Smooth muscle cell (in vitro differentiated cells): ENCODE results near the gene CAP1. TPM values are rescaled to one million over a fixed set of nuclear protein-coding genes. Genes with fewer than 3 reads are reported as not detected.

Experiments used
- DNase-seq: peaks from one replicate; lab custom pipeline; 2025; ENCODE audit not compliant: unreplicated experiment; lab: John Stamatoyannopoulos, UW
- H2AFZ ChIP-seq: fragments of 200-600 bp; sonication (generic); 2 replicates; pipeline ENCODE4 v1.6.0; 2016; ENCODE audit warnings: antibody characterized with exemption, low read depth, mild to moderate bottlenecking
- H3F3A ChIP-seq: fragments of 200-600 bp; sonication (generic); 2 replicates; pipeline ENCODE4 v1.6.0; 2017; ENCODE audit warnings: antibody characterized with exemption, low read depth
- H3K27ac ChIP-seq: fragments of 200-600 bp; sonication (generic); 2 replicates; pipeline ENCODE4 v1.5.1; 2016; ENCODE audit warnings: low read depth, mild to moderate bottlenecking
- H3K27me3 ChIP-seq: fragments of 200-600 bp; sonication (generic); 2 replicates; pipeline ENCODE4 v1.6.1; 2016; ENCODE audit warnings: low read depth, mild to moderate bottlenecking
- H3K36me3 ChIP-seq: fragments of 200-600 bp; sonication (generic); 2 replicates; pipeline ENCODE4 v1.5.1; 2016; ENCODE audit warnings: low read depth
- H3K4me1 ChIP-seq: fragments of 200-600 bp; sonication (generic); 2 replicates; pipeline ENCODE4 v1.5.1; 2016; ENCODE audit warnings: low read depth
- H3K4me2 ChIP-seq: fragments of 200-600 bp; sonication (generic); 2 replicates; pipeline ENCODE4 v1.6.0; 2016; ENCODE audit warnings: mild to moderate bottlenecking
- H3K4me3 ChIP-seq: fragments of 200-600 bp; sonication (generic); 2 replicates; pipeline ENCODE4 v1.5.1; 2016; ENCODE audit warnings: mild to moderate bottlenecking
- H3K79me2 ChIP-seq: fragments of 200-600 bp; sonication (generic); 2 replicates; pipeline ENCODE4 v1.6.0; 2016; ENCODE audit warnings: low read depth, mild to moderate bottlenecking
- H3K9ac ChIP-seq: fragments of 200-600 bp; sonication (generic); 2 replicates; pipeline ENCODE4 v1.6.0; 2016; ENCODE audit warnings: low read depth
- H3K9me3 ChIP-seq: fragments of 200-600 bp; sonication (generic); replicated peaks from 2 replicates; pipeline ENCODE4 v1.5.1; 2016; ENCODE audit warnings: low read depth
- H4K20me1 ChIP-seq: fragments of 200-600 bp; sonication (generic); 2 replicates; pipeline ENCODE4 v1.6.0; 2016; ENCODE audit warnings: low read depth
- WGBS: methylation state at CpG from one replicate; pipeline ENCODE4 v1.1.7; 2016; ENCODE audit warnings: low lambda C conversion rate; 5-methylcytosine and 5-hydroxymethylcytosine counted together
- polyA plus RNA-seq: library from polyadenylated mRNA; unstranded; fragments of >200 nt; fragmentation: Nextera tagmentation; extraction: Ambion mirVana; gene quantifications from 2 replicates; pipeline ENCODE4 v1.2.1, GENCODE V29; 2016
- total RNA-seq: library from RNA; depleted of rRNA; stranded (reverse); fragments of >200 nt; gene quantifications from 2 replicates; pipeline ENCODE4 v1.2.3, GENCODE V29; 2014
- TF ChIP-seq, protein P1 (sequence below): fragments of 200-600 bp; sonication (generic); IDR thresholded peaks from 2 replicates; pipeline ENCODE4 v1.5.1; 2017; ENCODE audit warnings: borderline replicate concordance, mild to moderate bottlenecking, antibody characterized with exemption; ENCODE audit not compliant: insufficient read depth, poor library complexity, severe bottlenecking

The CAP1 gene
- total and polyA plus RNA-seq, 2 experiments from 2014 or later = 381 to 390 TPM

DNA sequence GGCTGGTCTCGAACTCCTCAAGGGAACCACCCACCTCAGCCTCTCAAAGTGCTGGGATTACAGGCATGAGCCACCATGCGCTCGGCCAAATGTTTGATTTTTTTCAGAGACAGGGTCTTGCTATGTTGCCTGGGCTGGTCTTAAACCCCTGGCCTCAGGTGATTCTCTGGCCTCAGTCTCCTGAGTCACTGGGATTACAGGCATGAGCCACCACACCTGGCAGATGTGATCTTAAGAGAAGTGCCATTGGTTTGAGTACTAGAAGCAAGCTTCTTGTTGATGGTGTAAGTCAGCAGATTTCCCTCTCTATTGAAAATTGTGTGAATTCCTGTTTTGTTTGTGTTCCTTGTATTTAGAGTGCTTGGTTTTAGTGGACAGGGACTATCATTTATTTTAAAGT, 5.2 kb downstream of the CAP1 start:
- no peak overlapping the region for H2AFZ ChIP-seq
- 87% methylated on average over 3 of the region's 3 CpGs for WGBS
- no peak for DNase-seq
- peaks cover 98% of the 10 kb centered on the region for H4K20me1 ChIP-seq
- H3K36me3 ChIP-seq = no peaks in the 10 kb centered on the region
- H3K9ac ChIP-seq = no peak overlapping the region
- H3K9me3 ChIP-seq = no peaks in the 10 kb centered on the region
- no peaks in the 10 kb centered on the region for H3K27me3 ChIP-seq
- peaks cover 100% of the 10 kb centered on the region for H3K79me2 ChIP-seq
- H3K27ac ChIP-seq = peak overlapping the region; percentile 17
- peaks cover 16% of the 10 kb centered on the region for H3K4me1 ChIP-seq
- no peak overlapping the region for H3K4me2 ChIP-seq
- H3K4me3 ChIP-seq = no peak overlapping the region
- H3F3A ChIP-seq = peaks cover 13% of the 10 kb centered on the region
- TF ChIP-seq, protein P1, sequence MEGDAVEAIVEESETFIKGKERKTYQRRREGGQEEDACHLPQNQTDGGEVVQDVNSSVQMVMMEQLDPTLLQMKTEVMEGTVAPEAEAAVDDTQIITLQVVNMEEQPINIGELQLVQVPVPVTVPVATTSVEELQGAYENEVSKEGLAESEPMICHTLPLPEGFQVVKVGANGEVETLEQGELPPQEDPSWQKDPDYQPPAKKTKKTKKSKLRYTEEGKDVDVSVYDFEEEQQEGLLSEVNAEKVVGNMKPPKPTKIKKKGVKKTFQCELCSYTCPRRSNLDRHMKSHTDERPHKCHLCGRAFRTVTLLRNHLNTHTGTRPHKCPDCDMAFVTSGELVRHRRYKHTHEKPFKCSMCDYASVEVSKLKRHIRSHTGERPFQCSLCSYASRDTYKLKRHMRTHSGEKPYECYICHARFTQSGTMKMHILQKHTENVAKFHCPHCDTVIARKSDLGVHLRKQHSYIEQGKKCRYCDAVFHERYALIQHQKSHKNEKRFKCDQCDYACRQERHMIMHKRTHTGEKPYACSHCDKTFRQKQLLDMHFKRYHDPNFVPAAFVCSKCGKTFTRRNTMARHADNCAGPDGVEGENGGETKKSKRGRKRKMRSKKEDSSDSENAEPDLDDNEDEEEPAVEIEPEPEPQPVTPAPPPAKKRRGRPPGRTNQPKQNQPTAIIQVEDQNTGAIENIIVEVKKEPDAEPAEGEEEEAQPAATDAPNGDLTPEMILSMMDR = no peak

DNA sequence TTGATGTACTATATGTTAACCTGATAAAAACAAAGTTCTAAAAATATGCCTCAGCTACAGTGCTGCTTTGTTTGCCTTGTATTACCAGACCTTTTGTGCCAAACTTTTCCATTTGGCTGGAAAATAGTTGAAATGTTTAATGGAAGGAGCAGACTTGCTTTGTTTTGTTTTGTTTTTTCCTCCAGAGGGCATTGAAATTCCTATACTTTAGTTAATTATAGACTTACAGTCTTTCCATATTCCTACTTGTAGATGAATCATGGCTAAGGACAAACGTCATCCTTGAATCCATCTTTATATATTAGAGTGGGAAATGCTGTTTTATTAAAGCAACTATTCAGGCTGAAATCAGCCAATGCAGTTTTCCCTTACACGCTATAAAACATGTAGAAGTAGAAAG, 6.7 kb downstream of the CAP1 start:
- Histone ChIP-seq H3F3A (peaks cover 13% of the 10 kb centered on the region), H3K4me2 (no peak overlapping the region), H3K36me3 (no peaks in the 10 kb centered on the region), H4K20me1 (peaks cover 100% of the 10 kb centered on the region), H3K27ac (peak overlapping the region; percentile 66), H3K9me3 (no peaks in the 10 kb centered on the region), H2AFZ (no peak overlapping the region), H3K4me1 (peaks cover 6% of the 10 kb centered on the region), H3K27me3 (no peaks in the 10 kb centered on the region), H3K9ac (no peak overlapping the region), H3K4me3 (no peak overlapping the region), H3K79me2 (peaks cover 100% of the 10 kb centered on the region)
- no peak for DNase-seq
- TF ChIP-seq, protein P1 = no peak
- WGBS = 74% methylated on average over 2 of the region's 2 CpGs

DNA sequence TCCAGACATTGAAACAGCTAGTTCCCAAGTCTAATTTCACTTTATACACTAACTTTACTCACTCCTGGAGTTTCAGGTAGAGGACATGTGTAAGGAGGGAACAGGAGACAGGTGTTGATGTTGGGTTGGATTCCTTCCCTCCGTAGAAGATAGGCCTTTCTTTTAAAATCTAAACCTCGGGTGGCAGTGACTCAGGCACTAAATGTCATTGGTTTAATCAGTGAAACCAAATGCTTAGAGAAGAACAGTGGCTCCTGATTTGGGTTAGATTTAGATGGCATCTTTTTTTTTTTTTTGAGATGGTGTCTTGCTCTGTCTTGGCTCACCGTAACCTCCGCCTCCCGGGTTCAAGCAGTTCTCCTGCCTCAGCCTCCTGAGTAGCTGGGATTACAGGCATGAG, 7.2 kb downstream of the CAP1 start:
- DNase-seq = no peak
- Histone ChIP-seq H3K4me1 (peaks cover under 1% of the 10 kb centered on the region), H3K36me3 (no peaks in the 10 kb centered on the region), H3K79me2 (peaks cover 100% of the 10 kb centered on the region), H3K27me3 (no peaks in the 10 kb centered on the region), H3K9me3 (no peaks in the 10 kb centered on the region), H3K9ac (no peak overlapping the region), H4K20me1 (peaks cover 100% of the 10 kb centered on the region), H3F3A (peaks cover 13% of the 10 kb centered on the region), H2AFZ (no peak overlapping the region), H3K4me3 (no peak overlapping the region), H3K27ac (peak overlapping the region; percentile 66), H3K4me2 (no peak overlapping the region)
- WGBS = 83% methylated on average over 5 of the region's 5 CpGs
- TF ChIP-seq, protein P1 = no peak

DNA sequence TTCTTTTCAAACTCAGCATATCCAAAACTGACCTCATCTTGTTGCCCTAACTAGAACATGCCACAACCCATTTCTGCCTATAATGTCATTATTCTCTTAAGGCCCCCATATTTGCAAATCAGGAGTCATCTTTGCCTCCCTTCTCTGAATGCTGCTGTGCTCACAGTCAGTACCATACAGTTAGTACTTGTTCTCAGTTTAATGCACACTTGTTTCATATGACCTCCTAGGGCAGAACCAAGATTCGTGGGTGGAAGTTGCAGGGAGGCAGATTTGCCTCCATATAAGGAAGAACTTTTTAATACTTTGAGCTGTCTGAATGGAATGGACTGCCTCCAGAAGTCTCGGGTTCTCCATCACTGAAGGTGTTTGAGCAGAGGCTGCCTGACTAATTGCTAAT, 9.2 kb downstream of the CAP1 start:
- peak overlapping the region; percentile 43 for H3K4me2 ChIP-seq
- no peaks in the 10 kb centered on the region for H3K4me1 ChIP-seq
- peak overlapping the region; percentile 53 for H3K27ac ChIP-seq
- H2AFZ ChIP-seq = no peak overlapping the region
- DNase-seq = no peak
- H3K79me2 ChIP-seq = peaks cover 100% of the 10 kb centered on the region
- peaks cover 13% of the 10 kb centered on the region for H3F3A ChIP-seq
- no peak overlapping the region for H3K4me3 ChIP-seq
- WGBS = 20% methylated on average over 2 of the region's 2 CpGs
- H4K20me1 ChIP-seq = peaks cover 100% of the 10 kb centered on the region
- no peaks in the 10 kb centered on the region for H3K9me3 ChIP-seq
- TF ChIP-seq, protein P1 = no peak
- no peak overlapping the region for H3K9ac ChIP-seq
- H3K36me3 ChIP-seq = no peaks in the 10 kb centered on the region
- no peaks in the 10 kb centered on the region for H3K27me3 ChIP-seq
